OCI-LY7 (cell line): ENCODE measurements around the gene LUZP1.

Experiments
- EZH2phosphoT487 ChIP-seq: fragments of 200-600 bp; sonication (generic); IDR thresholded peaks from 2 replicates; pipeline ENCODE4 v1.6.1; 2018; ENCODE audit warnings: low read depth, borderline replicate concordance, mild to moderate bottlenecking, mixed run types, antibody characterized with exemption, low read length, moderate library complexity, mixed read lengths
- TF ChIP-seq, protein P1 (sequence below): fragments of 200-600 bp; sonication (generic); conservative IDR thresholded peaks from 2 replicates; pipeline ENCODE4 v1.5.1; 2014; ENCODE audit warnings: mild to moderate bottlenecking, antibody characterized with exemption, low read length, moderate library complexity, mixed read lengths

DNA sequence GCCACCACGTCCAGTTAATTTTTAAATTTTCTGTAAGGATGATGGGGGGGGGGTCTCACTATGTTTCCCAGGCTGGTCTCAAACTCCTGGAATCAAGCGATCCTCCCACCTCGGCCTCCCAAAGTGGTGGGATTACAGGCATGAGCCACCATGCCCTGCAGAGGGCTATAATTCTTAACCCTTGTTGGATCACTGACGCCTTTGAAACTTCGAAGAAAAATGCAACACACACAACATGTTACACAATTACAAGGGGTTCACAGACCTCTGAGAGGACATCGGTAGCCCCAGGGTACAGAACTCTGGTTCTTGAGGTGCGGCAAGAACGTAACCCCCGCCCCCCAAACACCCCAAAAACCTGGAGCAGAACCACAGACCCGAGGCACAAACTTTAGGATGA is 8.4 kb upstream of the LUZP1 start:
- TF ChIP-seq, protein P1, sequence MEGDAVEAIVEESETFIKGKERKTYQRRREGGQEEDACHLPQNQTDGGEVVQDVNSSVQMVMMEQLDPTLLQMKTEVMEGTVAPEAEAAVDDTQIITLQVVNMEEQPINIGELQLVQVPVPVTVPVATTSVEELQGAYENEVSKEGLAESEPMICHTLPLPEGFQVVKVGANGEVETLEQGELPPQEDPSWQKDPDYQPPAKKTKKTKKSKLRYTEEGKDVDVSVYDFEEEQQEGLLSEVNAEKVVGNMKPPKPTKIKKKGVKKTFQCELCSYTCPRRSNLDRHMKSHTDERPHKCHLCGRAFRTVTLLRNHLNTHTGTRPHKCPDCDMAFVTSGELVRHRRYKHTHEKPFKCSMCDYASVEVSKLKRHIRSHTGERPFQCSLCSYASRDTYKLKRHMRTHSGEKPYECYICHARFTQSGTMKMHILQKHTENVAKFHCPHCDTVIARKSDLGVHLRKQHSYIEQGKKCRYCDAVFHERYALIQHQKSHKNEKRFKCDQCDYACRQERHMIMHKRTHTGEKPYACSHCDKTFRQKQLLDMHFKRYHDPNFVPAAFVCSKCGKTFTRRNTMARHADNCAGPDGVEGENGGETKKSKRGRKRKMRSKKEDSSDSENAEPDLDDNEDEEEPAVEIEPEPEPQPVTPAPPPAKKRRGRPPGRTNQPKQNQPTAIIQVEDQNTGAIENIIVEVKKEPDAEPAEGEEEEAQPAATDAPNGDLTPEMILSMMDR, result no peak
- no peak for TF ChIP-seq EZH2phosphoT487
